CD14-positive monocyte (primary cell): ENCODE data around the gene MSTN. TPM values are rescaled to one million over a fixed set of nuclear protein-coding genes. Genes with fewer than 3 reads are reported as not detected.

ENCODE experiments used
- DNase-seq, 3 donors: peaks; one replicate each; pipeline ENCODE4 v3.0.0-alpha.2; 2011 to 2022
- H2AFZ ChIP-seq: 2 replicates; pipeline ENCODE4 v1.6.0; 2012; ENCODE audit warnings: mild to moderate bottlenecking, low read depth, low read length, inconsistent platforms; ENCODE audit not compliant: insufficient read depth, poor library complexity, severe bottlenecking
- H3K27ac ChIP-seq, 2 donors: 1 replicate in 1 of 2; 2 replicates in 1 of 2; pipeline ENCODE4 v1.5.1; 2012 to 2013; ENCODE audit warnings: low read length in 2 of 2, control low read depth in 1 of 2, inconsistent platforms in 1 of 2, low read depth in 1 of 2, mild to moderate bottlenecking in 1 of 2
- H3K27me3 ChIP-seq, 2 donors: one replicate each; pipeline versions ENCODE4 v1.6.0 to v1.6.1; 2011 to 2013; ENCODE audit warnings: low read length in 2 of 2; ENCODE audit not compliant: control insufficient read depth in 2 of 2, insufficient read depth in 2 of 2
- H3K36me3 ChIP-seq, 2 donors: replicated peaks in 1 of 2; 1 replicate in 1 of 2; 2 replicates in 1 of 2; pipeline versions ENCODE4 v1.5.1 to v1.6.1; 2012 to 2013; ENCODE audit warnings: low read length in 2 of 2, control low read depth in 1 of 2, inconsistent platforms in 1 of 2, mild to moderate bottlenecking in 1 of 2; ENCODE audit not compliant: insufficient read depth in 2 of 2, control insufficient read depth in 1 of 2
- H3K4me1 ChIP-seq, 2 donors: 1 replicate in 1 of 2; 2 replicates in 1 of 2; pipeline versions ENCODE4 v1.5.1 to v1.6.1; 2012 to 2013; ENCODE audit warnings: low read length in 2 of 2, control low read depth in 1 of 2, inconsistent platforms in 1 of 2, mild to moderate bottlenecking in 1 of 2, moderate library complexity in 1 of 2; ENCODE audit not compliant: insufficient read depth in 2 of 2, control insufficient read depth in 1 of 2
- H3K4me2 ChIP-seq: replicated peaks from 2 replicates; pipeline ENCODE3; 2012; ENCODE audit warnings: low read length, moderate library complexity, mild to moderate bottlenecking; ENCODE audit not compliant: poor library complexity, severe bottlenecking; ENCODE audit errors: extremely low read depth
- H3K4me3 ChIP-seq, 3 experiments: fragments of 200-600 bp in 1 of 3; sonication (generic) in 1 of 3; replicated peaks in 1 of 3; 1 replicate in 2 of 3; 2 replicates in 1 of 3; pipeline ENCODE4 v1.5.1; 2011 to 2013; ENCODE audit warnings: low read length in 3 of 3, mild to moderate bottlenecking in 3 of 3, control low read depth in 2 of 3, low read depth in 2 of 3, inconsistent platforms in 1 of 3, moderate library complexity in 1 of 3
- H3K79me2 ChIP-seq: 2 replicates; pipeline ENCODE4 v1.6.0; 2012; ENCODE audit warnings: mild to moderate bottlenecking, control low read depth, inconsistent platforms, low read length, moderate library complexity; ENCODE audit not compliant: insufficient read depth
- H3K9ac ChIP-seq: 2 replicates; pipeline ENCODE4 v1.6.0; 2017; ENCODE audit warnings: low read length, mild to moderate bottlenecking; ENCODE audit not compliant: insufficient read depth, poor library complexity, severe bottlenecking
- H3K9me3 ChIP-seq, 2 donors: replicated peaks in 1 of 2; 1 replicate in 1 of 2; 2 replicates in 1 of 2; pipeline versions ENCODE4 v1.5.1 to v1.6.1; 2012 to 2013; ENCODE audit warnings: low read length in 2 of 2, control low read depth in 1 of 2; ENCODE audit not compliant: control insufficient read depth in 1 of 2, insufficient read depth in 1 of 2
- H4K20me1 ChIP-seq: 2 replicates; pipeline ENCODE4 v1.6.0; 2012; ENCODE audit warnings: mild to moderate bottlenecking, low read length, control low read depth, moderate library complexity; ENCODE audit not compliant: insufficient read depth
- H3K27ac Mint-ChIP-seq, 7 donors: one replicate each; pipeline ENCODE4 v1.8.0; 2020; ENCODE audit warnings: mild to moderate bottlenecking in 7 of 7, mixed read lengths in 7 of 7, moderate library complexity in 6 of 7, inconsistent platforms in 2 of 7
- H3K27me3 Mint-ChIP-seq, 3 donors: one replicate each; pipeline ENCODE4 v1.8.0; 2021 to 2022; ENCODE audit warnings: low read depth in 3 of 3, mild to moderate bottlenecking in 3 of 3, mixed read lengths in 3 of 3, moderate library complexity in 3 of 3, inconsistent platforms in 1 of 3
- H3K36me3 Mint-ChIP-seq, 2 donors: one replicate each; pipeline ENCODE4 v1.8.0; 2020; ENCODE audit warnings: mixed read lengths in 2 of 2, inconsistent platforms in 1 of 2, mild to moderate bottlenecking in 1 of 2
- H3K4me1 Mint-ChIP-seq: one replicate; pipeline ENCODE4 v1.8.0; 2020; ENCODE audit warnings: mild to moderate bottlenecking, mixed read lengths
- H3K4me3 Mint-ChIP-seq, 2 donors: one replicate each; pipeline ENCODE4 v1.8.0; 2020; ENCODE audit warnings: mild to moderate bottlenecking in 2 of 2, mixed read lengths in 2 of 2, moderate library complexity in 1 of 2
- H3K9me3 Mint-ChIP-seq, 7 donors: one replicate each; pipeline ENCODE4 v1.8.0; 2020 to 2022; ENCODE audit warnings: mixed read lengths in 7 of 7, mild to moderate bottlenecking in 6 of 7, moderate library complexity in 6 of 7, inconsistent platforms in 2 of 7
- WGBS: methylation state at CpG from one replicate; pipeline ENCODE4 v1.1.5; 2013; ENCODE audit warnings: missing lambda C conversion rate; ENCODE audit not compliant: insufficient coverage; 5-methylcytosine and 5-hydroxymethylcytosine counted together
- intact Hi-C, 2 donors: fragments of 100-400 bp; cut with micrococcal nuclease; formaldehyde crosslinking; loops; one replicate each; pipeline versions ENCODE4 v1.15.0 to v1.15.1; 2023
- polyA plus RNA-seq, 3 donors: library from polyadenylated mRNA; depleted of rRNA in 1 of 3; unstranded in 2 of 3; stranded (reverse) in 1 of 3; fragments of 300-500 nt in 2 of 3; fragments of >200 nt in 1 of 3; fragmentation: Illumina TruSeq in 2 of 3; gene quantifications; 1 replicate in 2 of 3; 2 replicates in 1 of 3; pipeline ENCODE4 v1.2.3, GENCODE V29; 2012 to 2021
- TF ChIP-seq, protein P1 (sequence below): fragments of 200-600 bp; IDR thresholded peaks from one replicate; pipeline ENCODE4 v1.8.0; 2022; ENCODE audit warnings: antibody characterized with exemption, mild to moderate bottlenecking

MSTN gene
- polyA plus RNA-seq, 3 donors, result not detected

DNA sequence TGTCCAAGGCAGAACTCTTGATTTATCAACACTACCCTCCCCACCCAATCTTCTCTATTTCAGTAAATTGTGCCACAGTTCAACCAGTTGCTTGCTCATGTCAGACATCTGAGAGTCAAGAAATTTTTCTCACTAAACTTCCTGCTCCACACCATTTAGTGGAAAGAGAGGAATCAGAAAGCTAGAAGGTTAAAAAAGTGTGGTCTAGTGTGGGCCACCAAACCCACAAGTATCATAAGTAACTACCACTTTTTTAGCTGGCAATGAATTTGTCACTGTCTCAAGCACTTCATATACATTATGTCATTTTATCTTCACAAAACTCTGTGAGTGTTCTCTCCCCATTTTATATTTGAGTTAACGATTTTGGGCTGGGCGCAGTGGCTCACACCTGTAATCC lies 16.6 kb upstream of the MSTN start:
- Histone ChIP-seq H3K9ac (no peak overlapping the region), H3K9me3 (no peaks in the 10 kb centered on the region), H4K20me1 (no peaks in the 10 kb centered on the region), H3K4me3 (no peak overlapping the region), H3K4me1 (no peaks in the 10 kb centered on the region), H2AFZ (no peak overlapping the region), H3K4me2 (no peak overlapping the region), H3K79me2 (no peaks in the 10 kb centered on the region), H3K36me3 (no peaks in the 10 kb centered on the region), H3K27ac (no peak overlapping the region), H3K27me3 (no peaks in the 10 kb centered on the region)
- H3K4me3 Mint-ChIP-seq, result no peak overlapping the region
- intact Hi-C loops, result no loop called here
- no peaks in the 10 kb centered on the region for H3K4me1 Mint-ChIP-seq
- H3K27ac Mint-ChIP-seq, result no peak overlapping the region
- TF ChIP-seq, protein P1, sequence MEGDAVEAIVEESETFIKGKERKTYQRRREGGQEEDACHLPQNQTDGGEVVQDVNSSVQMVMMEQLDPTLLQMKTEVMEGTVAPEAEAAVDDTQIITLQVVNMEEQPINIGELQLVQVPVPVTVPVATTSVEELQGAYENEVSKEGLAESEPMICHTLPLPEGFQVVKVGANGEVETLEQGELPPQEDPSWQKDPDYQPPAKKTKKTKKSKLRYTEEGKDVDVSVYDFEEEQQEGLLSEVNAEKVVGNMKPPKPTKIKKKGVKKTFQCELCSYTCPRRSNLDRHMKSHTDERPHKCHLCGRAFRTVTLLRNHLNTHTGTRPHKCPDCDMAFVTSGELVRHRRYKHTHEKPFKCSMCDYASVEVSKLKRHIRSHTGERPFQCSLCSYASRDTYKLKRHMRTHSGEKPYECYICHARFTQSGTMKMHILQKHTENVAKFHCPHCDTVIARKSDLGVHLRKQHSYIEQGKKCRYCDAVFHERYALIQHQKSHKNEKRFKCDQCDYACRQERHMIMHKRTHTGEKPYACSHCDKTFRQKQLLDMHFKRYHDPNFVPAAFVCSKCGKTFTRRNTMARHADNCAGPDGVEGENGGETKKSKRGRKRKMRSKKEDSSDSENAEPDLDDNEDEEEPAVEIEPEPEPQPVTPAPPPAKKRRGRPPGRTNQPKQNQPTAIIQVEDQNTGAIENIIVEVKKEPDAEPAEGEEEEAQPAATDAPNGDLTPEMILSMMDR, result no peak
- H3K9me3 Mint-ChIP-seq, result peaks cover 0 to 11% (median 0%) of the 10 kb centered on the region in 7 donors
- no peaks in the 10 kb centered on the region for H3K36me3 Mint-ChIP-seq
- no peak for DNase-seq
- H3K27me3 Mint-ChIP-seq, result peaks cover 0 to 3% (median 0%) of the 10 kb centered on the region in 3 donors
- WGBS, result no CpG with 5 or more reads among the region's 2 CpGs

DNA sequence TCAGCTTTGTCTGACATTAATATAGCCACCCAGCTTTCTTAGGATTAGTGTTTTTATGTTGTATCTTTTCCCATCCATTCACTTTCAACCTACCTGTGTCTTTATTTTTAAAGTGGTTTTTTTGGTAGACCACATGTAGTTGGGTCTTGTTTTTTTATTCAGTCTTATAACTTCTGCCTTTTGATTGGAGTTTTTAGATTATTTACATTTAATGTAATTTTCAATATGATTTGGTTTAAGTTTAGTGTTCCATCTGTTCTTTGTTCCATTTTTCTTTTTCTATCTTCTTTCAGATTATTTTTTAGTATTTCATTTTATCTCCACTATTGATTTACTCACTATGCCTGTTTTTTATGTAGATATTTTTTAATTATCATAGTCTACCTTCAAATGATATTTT lies 13.1 kb upstream of the MSTN start:
- TF ChIP-seq, protein P1, result no peak
- H3K4me1 ChIP-seq, result no peaks in the 10 kb centered on the region
- Mint-ChIP-seq H3K4me3 (no peak overlapping the region), H3K4me1 (no peaks in the 10 kb centered on the region), H3K36me3 (no peaks in the 10 kb centered on the region), H3K27me3 (no peaks in the 10 kb centered on the region), H3K27ac (no peak overlapping the region), H3K9me3 (peaks cover 0 to 11% (median 0%) of the 10 kb centered on the region in 7 donors)
- H4K20me1 ChIP-seq, result no peaks in the 10 kb centered on the region
- intact Hi-C loops, result no loop called here
- no peak overlapping the region for H3K9ac ChIP-seq
- H2AFZ ChIP-seq, result no peak overlapping the region
- no peaks in the 10 kb centered on the region for H3K79me2 ChIP-seq
- H3K9me3 ChIP-seq, result no peaks in the 10 kb centered on the region
- H3K4me3 ChIP-seq, result no peak overlapping the region
- H3K36me3 ChIP-seq, result no peaks in the 10 kb centered on the region
- no peak overlapping the region for H3K27ac ChIP-seq
- no peaks in the 10 kb centered on the region for H3K27me3 ChIP-seq
- no peak for DNase-seq
- no peak overlapping the region for H3K4me2 ChIP-seq
